Fibroblast of lung (primary cell): ENCODE results near the gene MTHFSD. TPM values are rescaled to one million over a fixed set of nuclear protein-coding genes. Genes with fewer than 3 reads are reported as not detected.

ENCODE experiments used
- DNase-seq, 2 donors: peaks; one replicate each; pipeline versions ENCODE4 v3.0.0 to v3.0.0-alpha.2; 2010; ENCODE audit warnings: low read depth in 2 of 2
- H2AFZ ChIP-seq: 2 replicates; pipeline ENCODE4 v1.5.1; 2012; ENCODE audit warnings: low read length, control low read depth, inconsistent platforms
- H3K27ac ChIP-seq: 2 replicates; pipeline ENCODE4 v1.5.1; 2011; ENCODE audit warnings: low read length, control low read depth; ENCODE audit not compliant: insufficient read depth
- H3K27me3 ChIP-seq: 2 replicates; pipeline ENCODE4 v1.5.1; 2011; ENCODE audit warnings: mild to moderate bottlenecking, low read length; ENCODE audit not compliant: control insufficient read depth, insufficient read depth
- H3K36me3 ChIP-seq: 2 replicates; pipeline ENCODE4 v1.5.1; 2011; ENCODE audit warnings: low read length; ENCODE audit not compliant: control insufficient read depth, insufficient read depth
- H3K4me1 ChIP-seq: 2 replicates; pipeline ENCODE4 v1.5.1; 2011; ENCODE audit warnings: low read length; ENCODE audit not compliant: control insufficient read depth, insufficient read depth; ENCODE audit errors: extremely low read depth
- H3K4me2 ChIP-seq: 2 replicates; pipeline ENCODE4 v1.5.1; 2011; ENCODE audit warnings: low read length, control low read depth; ENCODE audit not compliant: insufficient read depth; ENCODE audit errors: extremely low read depth
- H3K4me3 ChIP-seq, 4 experiments: fragments of 200-600 bp in 1 of 4; sonication (generic) in 1 of 4; replicated peaks in 1 of 4; 2 replicates each; pipeline ENCODE4 v1.5.1; 2011 to 2016; ENCODE audit warnings: low read length in 4 of 4, low read depth in 3 of 4, mild to moderate bottlenecking in 3 of 4, control low read depth in 2 of 4, inconsistent platforms in 1 of 4, mixed read lengths in 1 of 4; ENCODE audit not compliant: insufficient read depth in 1 of 4; ENCODE audit errors: control extremely low read depth in 1 of 4
- H3K79me2 ChIP-seq: 2 replicates; pipeline ENCODE4 v1.5.1; 2012; ENCODE audit warnings: mild to moderate bottlenecking, low read length, inconsistent platforms; ENCODE audit not compliant: control insufficient read depth, insufficient read depth
- H3K9ac ChIP-seq: 2 replicates; pipeline ENCODE4 v1.5.1; 2011; ENCODE audit warnings: mild to moderate bottlenecking, low read length, control low read depth; ENCODE audit not compliant: insufficient read depth
- H3K9me3 ChIP-seq: 2 replicates; pipeline ENCODE4 v1.5.1; 2012; ENCODE audit warnings: low read depth, low read length; ENCODE audit not compliant: control insufficient read depth, insufficient read depth
- H4K20me1 ChIP-seq: 2 replicates; pipeline ENCODE4 v1.5.1; 2011; ENCODE audit warnings: low read length; ENCODE audit not compliant: control insufficient read depth, insufficient read depth; ENCODE audit errors: extremely low read depth
- EZH2 ChIP-seq: IDR thresholded peaks from 2 replicates; pipeline ENCODE4 v1.5.1; 2012; ENCODE audit warnings: low read length, control low read depth, mild to moderate bottlenecking; ENCODE audit errors: missing control alignments
- polyA plus RNA-seq, 2 donors: library from polyadenylated mRNA; depleted of rRNA in 1 of 2; stranded (reverse) in 1 of 2; unstranded in 1 of 2; fragments of >200 nt; gene quantifications; 2 replicates each; pipeline ENCODE4 v1.2.1, GENCODE V29; 2011 to 2012; ENCODE audit warnings: missing spikeins in 1 of 2
- total RNA-seq: library from RNA; depleted of rRNA; stranded (reverse); fragments of >200 nt; gene quantifications from 2 replicates; pipeline ENCODE4 v1.2.1, GENCODE V29; 2014
- TF ChIP-seq, protein P1 (sequence below), 2 donors: IDR thresholded peaks in 1 of 2; conservative IDR thresholded peaks in 1 of 2; 1 replicate in 1 of 2; 2 replicates in 1 of 2; pipeline ENCODE4 v1.5.1; 2011 to 2012; ENCODE audit warnings: low read length in 2 of 2, control low read depth in 1 of 2, inconsistent platforms in 1 of 2, low read depth in 1 of 2, mild to moderate bottlenecking in 1 of 2

The MTHFSD gene
- total and polyA plus RNA-seq, 2 donors (not counting 1 experiment from before 2014, with no cell fraction given), result 13.1 to 19.3 TPM

DNA sequence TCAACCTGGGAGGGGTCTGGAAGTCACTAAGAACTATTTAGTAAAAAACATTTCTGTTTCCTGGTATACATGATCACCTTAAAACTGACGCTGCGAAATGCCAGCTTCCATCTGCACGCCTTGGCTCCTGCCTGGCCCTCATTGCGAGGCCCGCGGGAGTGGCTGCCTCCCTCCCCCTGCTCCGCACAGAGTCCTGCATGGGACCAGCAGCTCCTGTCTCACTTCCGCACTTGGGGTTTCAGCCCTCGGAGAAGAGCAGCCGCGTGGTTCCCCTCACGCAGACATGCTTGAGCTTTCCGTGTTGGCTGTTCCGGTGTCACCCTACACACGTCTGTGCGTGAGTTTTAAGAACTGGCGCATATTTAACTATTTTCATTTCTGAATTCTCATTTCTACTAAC lies 18.4 kb downstream of the MTHFSD start:
- peaks cover 24% of the 10 kb centered on the region for H3K36me3 ChIP-seq
- no peak overlapping the region for H3K27ac ChIP-seq
- H2AFZ ChIP-seq, result no peak overlapping the region
- no peaks in the 10 kb centered on the region for H3K9me3 ChIP-seq
- no peak for DNase-seq
- no peak overlapping the region for H3K9ac ChIP-seq
- H3K4me3 ChIP-seq, result no peak overlapping the region
- no peaks in the 10 kb centered on the region for H3K79me2 ChIP-seq
- H3K4me1 ChIP-seq, result no peaks in the 10 kb centered on the region
- TF ChIP-seq EZH2, result no peak
- TF ChIP-seq, protein P1, sequence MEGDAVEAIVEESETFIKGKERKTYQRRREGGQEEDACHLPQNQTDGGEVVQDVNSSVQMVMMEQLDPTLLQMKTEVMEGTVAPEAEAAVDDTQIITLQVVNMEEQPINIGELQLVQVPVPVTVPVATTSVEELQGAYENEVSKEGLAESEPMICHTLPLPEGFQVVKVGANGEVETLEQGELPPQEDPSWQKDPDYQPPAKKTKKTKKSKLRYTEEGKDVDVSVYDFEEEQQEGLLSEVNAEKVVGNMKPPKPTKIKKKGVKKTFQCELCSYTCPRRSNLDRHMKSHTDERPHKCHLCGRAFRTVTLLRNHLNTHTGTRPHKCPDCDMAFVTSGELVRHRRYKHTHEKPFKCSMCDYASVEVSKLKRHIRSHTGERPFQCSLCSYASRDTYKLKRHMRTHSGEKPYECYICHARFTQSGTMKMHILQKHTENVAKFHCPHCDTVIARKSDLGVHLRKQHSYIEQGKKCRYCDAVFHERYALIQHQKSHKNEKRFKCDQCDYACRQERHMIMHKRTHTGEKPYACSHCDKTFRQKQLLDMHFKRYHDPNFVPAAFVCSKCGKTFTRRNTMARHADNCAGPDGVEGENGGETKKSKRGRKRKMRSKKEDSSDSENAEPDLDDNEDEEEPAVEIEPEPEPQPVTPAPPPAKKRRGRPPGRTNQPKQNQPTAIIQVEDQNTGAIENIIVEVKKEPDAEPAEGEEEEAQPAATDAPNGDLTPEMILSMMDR (conservative IDR thresholded peaks at IDR 0.05 in 1 of 2, IDR thresholded peaks at IDR 0.05 in 1 of 2; ENCODE audit: low read depth in 1 of 2, low read length in 2 of 2), result no peak
- H3K4me2 ChIP-seq, result no peak overlapping the region
- no peaks in the 10 kb centered on the region for H3K27me3 ChIP-seq
- H4K20me1 ChIP-seq, result no peaks in the 10 kb centered on the region

DNA sequence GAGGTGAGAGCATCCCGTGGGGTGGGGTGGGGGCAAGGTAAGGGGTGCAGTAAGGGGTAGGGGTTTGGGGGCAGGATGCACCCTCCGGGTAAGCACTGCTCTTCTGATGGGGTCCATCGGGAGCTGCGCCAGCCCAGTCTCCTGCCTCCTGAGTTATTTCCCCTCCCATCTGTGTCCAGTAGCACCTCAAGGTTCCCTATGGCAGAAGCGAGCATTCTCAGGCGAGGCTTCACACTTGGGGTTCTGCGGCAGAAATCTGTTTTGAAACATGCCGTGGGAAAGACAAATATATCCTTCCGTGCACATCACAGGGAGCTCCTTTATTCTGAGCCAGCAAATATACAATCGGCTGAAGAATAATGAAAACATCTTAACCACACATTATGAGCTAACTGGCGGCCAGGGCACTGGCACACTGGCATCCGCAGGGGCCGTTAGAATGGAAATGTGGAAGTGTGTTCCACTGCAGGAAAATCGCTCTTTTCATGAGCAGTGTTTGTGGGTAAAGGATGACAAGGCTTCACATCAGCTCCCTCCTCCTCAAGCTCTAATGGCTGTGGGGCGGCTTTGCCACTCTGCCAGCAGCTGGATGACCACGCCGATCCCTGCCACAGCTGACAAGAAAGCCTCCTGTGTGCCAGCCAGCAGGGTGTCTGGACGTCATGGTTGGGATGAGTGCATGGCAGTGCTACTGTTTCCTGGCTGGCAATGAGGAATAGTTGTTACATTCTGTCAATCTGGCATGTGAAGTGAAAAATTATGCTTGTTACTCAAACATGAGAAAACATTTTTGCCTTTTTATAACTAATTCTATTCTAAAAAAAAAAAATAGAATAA lies 20.0 kb downstream of the MTHFSD start:
- Histone ChIP-seq H3K4me1 (no peaks in the 10 kb centered on the region), H3K79me2 (no peaks in the 10 kb centered on the region), H3K9ac (no peak overlapping the region), H3K36me3 (peaks cover 13% of the 10 kb centered on the region), H3K4me2 (no peak overlapping the region), H3K27me3 (no peaks in the 10 kb centered on the region), H3K9me3 (no peaks in the 10 kb centered on the region), H3K4me3 (no peak overlapping the region), H4K20me1 (no peaks in the 10 kb centered on the region), H2AFZ (no peak overlapping the region), H3K27ac (no peak overlapping the region)
- peak in 1 of 2 donors; percentile 21 for DNase-seq
- TF ChIP-seq, protein P1 (conservative IDR thresholded peaks at IDR 0.05 in 1 of 2, IDR thresholded peaks at IDR 0.05 in 1 of 2; ENCODE audit: low read depth in 1 of 2, low read length in 2 of 2), result no peak
- TF ChIP-seq EZH2, result no peak

DNA sequence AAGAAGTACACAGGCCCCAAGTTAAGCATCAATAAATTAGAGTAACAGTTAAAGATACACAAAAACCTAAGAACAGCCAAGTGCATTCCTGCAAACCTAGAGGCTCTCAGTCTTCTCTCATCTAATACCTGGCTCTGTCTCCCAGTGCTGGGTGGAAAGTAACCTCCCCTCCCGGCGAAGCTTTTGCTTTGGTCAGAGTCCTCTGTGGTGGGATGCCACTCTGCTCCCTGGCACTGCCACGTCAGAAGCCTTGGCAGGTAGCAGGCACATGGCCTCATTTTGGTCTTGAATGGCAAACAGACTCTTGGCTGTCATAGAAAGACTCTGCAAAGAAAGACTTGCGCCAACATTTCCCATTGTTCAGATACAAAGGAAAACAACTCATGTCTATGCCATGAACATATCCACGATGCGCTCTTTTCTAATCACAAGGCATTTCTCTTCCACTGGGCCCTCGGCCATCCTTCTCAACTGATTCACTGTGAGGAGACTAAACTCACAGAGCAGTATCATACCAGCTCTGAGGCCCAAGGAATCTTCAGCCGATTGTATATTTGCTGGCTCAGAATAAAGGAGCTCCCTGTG lies 21.2 kb downstream of the MTHFSD start:
- Histone ChIP-seq H3K36me3 (peaks cover 8% of the 10 kb centered on the region), H3K27me3 (no peaks in the 10 kb centered on the region), H3K4me2 (no peak overlapping the region), H3K4me1 (no peaks in the 10 kb centered on the region), H3K9me3 (no peaks in the 10 kb centered on the region), H3K27ac (no peak overlapping the region), H3K79me2 (no peaks in the 10 kb centered on the region), H2AFZ (no peak overlapping the region), H3K4me3 (no peak overlapping the region), H4K20me1 (no peaks in the 10 kb centered on the region), H3K9ac (no peak overlapping the region)
- TF ChIP-seq, protein P1 (conservative IDR thresholded peaks at IDR 0.05 in 1 of 2, IDR thresholded peaks at IDR 0.05 in 1 of 2; ENCODE audit: low read depth in 1 of 2, low read length in 2 of 2), result no peak
- no peak for TF ChIP-seq EZH2
- DNase-seq, result no peak
